ENCODE results near the gene ADM5.
A peak's percentile ranks its signal among the peaks of the same experiment; 100 is the strongest.

Gene ADM5, protein sequence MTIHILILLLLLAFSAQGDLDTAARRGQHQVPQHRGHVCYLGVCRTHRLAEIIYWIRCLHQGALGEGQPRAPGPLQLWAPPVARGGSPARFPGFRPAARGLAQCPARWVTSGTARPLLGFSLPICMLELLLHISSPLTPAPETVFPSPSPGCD

DNA sequence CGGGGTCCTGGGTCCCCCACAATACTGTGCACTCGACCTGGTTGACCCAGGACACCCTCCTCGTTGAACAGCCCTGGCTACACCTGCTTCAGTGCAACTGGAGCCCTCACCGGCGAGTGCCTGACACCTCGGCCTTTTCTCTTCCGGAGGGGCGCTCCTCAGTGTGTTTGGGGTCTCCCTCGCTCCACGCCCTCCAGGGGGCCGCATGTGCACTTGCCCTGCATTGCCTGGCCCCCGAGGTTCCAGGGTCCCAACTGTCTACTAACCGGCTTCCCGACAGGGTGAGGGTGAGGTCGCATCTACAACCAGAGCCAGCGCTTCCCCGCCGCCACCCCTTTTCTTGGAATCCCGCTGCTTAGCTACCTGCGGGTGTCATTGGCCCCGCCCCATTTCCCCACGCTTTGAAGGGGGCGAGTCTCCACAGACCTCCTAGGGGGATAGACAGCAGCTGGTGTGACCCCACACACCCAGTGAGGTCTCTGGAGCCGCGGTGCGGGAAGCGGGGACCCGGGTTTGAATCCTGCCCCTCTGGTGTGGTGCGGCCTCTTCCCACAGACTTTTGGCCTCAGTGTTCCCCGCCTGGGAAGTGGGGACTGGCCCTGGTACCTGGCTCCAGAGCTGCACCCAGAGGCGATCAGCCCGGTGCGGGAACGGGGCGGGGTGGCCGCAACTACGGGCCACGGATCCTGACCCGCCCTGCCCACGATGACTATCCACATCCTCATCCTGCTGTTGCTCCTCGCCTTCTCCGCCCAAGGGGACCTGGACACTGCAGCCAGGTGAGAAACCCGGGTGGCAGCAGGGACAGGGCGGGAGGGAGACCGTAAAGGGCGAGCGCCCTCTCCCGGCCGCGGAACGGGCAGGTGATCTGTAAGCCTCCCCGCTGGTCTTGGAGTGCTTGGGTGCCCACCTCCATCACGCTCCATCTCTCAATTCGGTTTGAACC is at the start of gene ADM5:
TSS of gene ADM5 (plus strand) at position 462 of the 946 bp plus-strand sequence. CDS start at position 706, 244 bp downstream.
- peak in 1 of 2 donors; percentile 44 for DNase-seq (ENCODE audit: low read depth in 2 of 2)

DNA sequence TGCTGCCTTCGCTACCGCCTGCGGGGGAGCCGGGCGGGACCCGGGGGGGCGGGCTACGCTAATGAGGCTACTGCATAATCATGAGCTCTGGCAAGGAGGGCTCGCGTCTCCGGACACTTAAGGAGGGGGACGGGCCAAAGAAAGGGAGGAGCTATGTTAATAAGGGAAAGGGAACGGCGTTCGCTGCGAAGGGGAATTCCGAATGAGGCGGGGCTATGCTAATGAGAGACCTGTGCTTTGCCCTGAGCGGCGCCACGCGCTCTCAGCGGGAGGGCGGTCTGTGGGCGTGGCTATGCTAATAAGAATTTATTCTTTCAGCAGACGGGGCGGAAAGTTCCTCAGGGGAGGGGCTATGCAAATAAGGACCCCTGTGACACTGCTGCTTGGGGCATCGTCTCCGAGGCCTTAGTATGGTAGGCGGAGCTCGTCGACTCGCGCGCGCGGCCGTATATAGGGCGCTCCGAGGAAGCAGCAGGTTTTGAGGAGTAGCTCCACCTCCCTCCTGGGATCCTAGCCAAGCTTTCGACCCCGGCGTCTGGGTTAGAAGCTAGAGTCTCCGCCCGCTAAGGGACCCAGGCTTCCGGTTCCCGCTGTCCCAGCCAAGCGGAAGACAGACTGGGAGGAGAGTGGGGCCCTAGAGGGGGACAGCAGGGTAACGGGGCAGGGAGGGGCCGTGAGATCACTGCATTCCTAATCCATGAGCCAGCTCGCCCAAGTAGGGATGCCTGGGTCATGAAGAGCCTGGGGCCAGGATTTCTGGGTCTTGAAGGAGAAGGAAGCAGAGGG is 49.1 kb upstream of the ADM5 start, which contains the start of gene RRAS:
TSS of gene RRAS (minus strand) at position 31 of the 786 bp plus-strand sequence. CDS start 45 bp downstream, outside the sequence.
- DNase-seq (ENCODE audit: low read depth in 2 of 2) = peak; percentile 99 to 100

DNA sequence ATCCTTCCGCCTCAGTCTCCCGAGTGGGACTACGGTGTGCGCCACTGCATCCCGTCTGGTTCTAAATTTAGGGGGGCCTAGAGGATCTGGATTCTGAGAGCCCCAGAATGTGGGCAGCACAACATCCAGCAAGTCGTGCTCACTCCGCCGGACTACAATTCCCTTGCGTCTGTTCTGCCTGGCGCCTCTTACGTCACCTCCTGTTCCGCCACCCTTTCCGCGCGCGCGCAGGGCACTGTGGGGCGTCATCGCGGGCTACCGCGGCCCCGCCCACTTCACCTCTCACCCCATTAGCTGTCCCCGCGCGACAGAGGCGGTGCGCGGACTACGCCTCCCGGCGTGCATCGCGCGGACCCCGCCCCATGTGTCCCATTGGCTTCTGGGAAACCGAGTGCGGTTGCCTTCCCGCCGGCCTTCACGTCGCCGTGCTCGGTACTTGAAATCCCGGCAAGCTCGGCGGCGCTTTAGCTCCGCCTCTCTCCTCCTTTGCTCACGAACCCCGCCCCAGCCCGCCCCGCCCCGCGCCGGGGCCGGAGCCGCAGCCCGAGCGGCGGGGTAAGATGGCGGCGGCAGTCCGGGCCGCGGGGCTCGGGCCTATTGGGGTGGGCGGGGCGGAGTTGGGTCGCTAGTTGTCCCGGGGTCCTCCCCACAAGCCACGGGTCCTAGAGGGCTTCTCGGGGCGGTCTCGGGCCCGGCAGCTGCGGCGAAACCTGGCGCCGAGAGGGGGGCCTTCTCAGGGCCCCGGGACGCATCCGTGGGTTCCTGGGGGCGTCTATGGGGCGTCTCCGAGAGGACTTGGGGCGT is 47.5 kb upstream of the ADM5 start, which contains the start of gene SCAF1:
TSS of gene SCAF1 (plus strand) at position 522 of the 804 bp plus-strand sequence. CDS start 2,818 bp downstream, outside the sequence.
- peak; percentile 97 to 99 for DNase-seq (ENCODE audit: low read depth in 2 of 2)

DNA sequence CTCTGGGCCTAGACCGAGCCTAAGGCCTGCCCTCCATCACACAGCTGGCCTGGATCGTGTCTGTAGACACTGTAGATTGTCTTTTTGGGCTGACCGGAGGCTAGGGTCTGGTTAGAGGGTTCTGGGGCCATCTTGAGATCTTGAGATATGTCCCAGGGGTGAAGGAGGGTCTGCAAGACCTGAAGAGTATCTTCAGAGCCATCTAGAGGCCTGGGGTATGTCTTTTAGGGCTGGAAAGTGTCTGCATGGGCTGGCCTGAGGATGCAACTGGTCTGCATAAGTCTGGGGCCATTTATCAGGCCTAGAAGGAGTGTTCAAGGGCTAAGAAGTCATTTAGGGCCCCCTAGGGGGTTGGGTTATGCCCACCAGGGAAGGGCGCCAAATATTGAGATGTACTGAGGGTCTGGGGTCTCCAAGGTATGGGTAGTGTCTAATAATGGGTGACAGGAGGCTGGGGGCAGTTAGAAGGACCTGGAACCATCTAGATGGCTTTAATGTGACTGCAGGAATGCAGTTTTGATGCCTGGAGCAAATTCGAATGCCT is 46.8 kb upstream of the ADM5 start:
- no peak for DNase-seq (ENCODE audit: low read depth in 2 of 2)

DNA sequence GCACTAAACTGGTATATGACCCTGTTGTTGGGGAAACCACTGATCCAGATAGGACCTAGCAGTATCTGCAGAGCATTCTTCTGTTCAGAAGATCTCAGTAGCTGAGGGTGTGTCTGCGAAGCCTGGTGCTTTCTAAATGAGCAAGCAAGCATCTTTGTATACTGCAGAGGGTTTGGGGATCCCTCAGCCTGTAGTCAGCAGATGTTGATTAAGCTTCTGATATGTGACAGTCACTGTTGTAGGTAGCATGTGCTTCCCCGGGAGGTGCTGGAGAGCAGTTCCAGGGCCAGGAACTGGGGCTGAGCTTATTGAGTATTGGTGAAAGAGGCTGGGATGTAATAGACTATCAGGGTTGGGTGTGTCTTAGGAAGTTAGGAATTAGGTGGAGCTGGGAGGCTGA is 45.9 kb upstream of the ADM5 start:
- DNase-seq (ENCODE audit: low read depth in 2 of 2) = no peak

DNA sequence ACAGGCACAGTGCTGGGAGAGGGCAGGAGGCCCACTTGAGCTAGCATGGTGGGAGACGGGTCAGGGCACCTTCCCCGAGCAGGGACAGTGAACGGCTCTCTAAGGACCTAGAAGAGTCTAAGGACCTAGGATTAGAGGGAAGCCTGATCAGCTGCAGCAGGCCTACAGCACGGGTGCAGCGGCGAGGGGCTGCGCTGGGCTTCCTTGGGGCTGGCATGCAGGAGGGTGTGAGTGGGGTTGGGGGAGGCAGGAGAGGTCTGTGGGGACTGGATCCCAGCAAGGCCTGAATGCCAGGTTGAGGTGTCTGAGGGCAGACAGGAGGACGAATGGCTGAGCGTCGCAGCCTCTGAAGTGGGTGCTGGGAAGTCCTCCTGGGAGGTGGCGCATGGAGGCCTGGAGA is 43.8 kb upstream of the ADM5 start:
- DNase-seq (ENCODE audit: low read depth in 2 of 2) = no peak

DNA sequence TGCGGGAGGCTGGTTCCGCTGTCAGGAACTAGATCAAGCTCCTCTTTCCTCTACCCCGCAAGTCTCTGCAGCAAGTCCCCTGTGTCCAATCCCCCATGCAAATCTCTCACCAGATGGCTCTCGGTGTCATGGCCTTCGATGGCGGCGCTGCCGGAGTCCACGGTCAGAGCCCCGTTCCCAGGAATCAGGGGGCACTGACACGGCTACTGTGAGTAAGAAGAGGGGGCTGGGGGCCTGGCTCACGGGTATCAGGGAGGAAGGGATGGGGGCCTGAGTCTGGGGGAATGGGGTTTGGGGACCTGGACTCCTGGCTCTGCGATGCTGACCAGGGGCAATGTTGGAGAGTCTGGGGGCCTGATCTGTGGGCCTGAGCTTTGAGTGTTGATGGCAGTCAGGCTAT is 43.4 kb upstream of the ADM5 start:
- DNase-seq (ENCODE audit: low read depth in 2 of 2) = no peak

DNA sequence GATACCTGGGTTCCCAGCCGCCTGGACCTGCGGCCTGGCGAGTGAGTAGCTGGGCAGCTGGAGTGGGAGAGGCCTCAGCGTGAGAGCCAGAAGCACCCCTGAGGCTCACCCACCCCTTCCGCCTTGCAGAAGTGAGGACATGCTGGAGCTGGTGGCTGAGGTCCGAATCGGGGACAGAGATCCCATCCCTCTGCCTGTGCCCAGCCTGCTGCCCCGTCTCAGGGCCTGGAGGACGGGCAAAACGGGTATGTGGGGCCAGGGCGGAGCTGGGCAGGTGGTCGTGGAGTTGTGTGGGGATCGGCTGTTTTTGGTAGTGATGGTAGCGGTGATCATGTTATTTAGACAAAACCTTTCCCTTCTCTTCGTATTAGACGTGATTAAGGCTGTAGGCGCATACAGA is 42.8 kb upstream of the ADM5 start:
- no peak for DNase-seq (ENCODE audit: low read depth in 2 of 2)

DNA sequence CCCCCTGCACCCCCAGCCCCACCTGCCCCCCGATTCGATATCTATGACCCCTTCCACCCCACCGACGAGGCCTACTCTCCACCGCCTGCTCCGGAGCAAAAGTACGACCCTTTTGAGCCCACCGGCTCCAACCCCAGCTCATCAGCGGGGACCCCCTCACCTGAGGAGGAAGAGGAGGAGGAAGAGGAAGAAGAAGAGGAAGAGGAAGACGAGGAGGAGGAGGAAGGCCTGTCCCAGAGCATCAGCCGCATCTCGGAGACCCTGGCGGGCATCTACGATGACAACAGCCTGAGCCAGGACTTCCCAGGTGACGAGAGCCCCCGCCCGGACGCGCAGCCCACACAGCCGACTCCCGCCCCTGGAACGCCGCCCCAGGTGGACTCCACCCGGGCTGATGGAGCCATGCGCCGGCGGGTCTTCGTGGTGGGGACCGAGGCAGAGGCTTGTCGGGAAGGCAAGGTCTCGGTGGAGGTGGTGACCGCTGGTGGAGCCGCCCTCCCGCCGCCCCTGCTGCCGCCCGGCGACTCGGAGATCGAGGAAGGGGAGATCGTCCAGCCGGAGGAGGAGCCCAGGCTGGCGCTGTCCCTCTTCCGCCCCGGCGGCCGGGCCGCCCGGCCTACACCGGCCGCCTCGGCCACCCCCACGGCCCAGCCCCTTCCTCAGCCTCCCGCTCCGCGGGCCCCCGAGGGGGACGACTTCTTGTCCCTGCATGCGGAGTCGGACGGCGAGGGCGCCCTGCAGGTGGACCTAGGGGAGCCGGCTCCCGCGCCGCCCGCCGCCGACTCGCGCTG is 38.2 kb upstream of the ADM5 start:
- DNase-seq (ENCODE audit: low read depth in 2 of 2) = no peak

DNA sequence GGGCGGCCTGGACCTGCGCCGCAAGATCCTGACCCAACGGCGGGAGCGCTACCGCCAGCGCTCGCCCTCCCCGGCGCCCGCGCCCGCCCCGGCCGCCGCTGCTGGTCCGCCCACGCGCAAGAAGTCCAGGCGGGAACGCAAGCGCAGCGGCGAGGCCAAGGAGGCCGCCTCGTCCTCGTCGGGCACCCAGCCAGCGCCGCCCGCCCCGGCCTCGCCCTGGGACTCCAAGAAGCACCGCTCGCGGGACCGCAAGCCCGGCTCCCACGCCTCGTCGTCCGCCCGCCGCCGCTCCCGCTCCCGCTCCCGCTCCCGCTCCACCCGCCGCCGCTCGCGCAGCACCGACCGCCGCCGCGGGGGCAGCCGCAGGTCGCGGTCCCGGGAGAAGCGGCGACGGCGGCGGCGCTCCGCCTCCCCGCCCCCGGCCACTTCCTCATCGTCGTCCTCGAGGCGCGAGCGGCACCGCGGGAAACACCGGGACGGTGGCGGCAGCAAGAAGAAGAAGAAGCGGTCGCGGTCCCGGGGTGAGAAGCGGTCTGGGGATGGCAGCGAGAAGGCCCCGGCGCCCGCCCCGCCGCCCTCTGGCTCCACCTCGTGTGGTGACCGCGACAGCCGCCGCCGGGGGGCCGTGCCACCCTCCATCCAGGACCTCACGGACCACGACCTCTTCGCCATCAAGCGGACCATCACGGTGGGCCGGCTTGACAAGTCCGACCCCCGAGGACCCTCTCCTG is 37.4 kb upstream of the ADM5 start:
- DNase-seq (ENCODE audit: low read depth in 2 of 2) = no peak

DNA sequence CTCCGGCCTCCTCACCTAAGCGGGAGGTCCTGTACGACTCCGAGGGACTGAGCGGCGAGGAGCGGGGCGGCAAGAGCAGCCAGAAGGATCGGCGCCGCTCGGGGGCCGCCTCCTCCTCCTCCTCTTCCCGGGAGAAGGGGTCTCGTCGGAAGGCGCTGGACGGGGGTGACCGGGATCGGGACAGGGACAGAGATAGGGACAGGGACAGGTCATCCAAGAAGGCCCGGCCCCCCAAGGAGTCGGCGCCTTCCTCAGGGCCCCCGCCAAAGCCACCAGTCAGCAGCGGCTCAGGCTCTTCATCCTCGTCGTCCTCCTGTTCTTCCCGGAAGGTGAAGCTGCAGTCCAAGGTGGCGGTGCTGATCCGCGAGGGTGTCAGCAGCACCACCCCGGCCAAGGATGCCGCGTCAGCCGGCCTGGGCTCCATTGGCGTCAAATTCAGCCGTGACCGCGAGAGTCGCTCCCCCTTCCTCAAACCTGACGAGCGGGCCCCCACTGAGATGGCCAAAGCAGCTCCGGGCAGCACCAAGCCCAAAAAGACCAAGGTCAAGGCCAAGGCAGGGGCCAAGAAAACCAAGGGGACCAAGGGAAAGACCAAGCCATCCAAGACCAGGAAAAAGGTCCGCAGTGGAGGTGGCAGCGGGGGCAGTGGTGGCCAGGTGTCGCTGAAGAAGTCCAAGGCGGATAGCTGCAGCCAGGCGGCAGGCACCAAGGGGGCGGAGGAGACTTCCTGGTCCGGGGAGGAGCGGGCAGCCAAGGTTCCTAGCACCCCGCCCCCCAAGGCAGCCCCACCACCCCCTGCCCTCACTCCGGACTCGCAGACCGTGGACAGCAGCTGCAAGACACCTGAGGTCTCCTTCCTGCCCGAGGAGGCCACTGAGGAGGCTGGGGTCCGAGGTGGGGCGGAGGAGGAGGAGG is 36.6 kb upstream of the ADM5 start:
- no peak for DNase-seq (ENCODE audit: low read depth in 2 of 2)

DNA sequence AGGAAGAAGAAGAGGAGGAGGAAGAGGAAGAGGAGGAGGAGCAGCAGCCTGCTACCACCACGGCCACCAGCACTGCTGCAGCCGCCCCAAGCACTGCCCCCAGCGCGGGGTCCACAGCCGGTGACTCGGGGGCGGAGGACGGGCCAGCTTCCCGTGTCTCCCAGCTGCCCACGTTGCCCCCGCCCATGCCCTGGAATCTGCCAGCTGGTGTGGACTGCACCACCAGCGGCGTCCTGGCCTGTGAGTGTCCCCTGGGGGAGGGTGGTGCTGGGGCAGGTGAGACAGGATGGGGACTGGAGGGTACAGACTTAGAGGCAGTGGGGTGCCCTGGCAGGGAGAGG is 36.0 kb upstream of the ADM5 start:
- no peak for DNase-seq (ENCODE audit: low read depth in 2 of 2)

DNA sequence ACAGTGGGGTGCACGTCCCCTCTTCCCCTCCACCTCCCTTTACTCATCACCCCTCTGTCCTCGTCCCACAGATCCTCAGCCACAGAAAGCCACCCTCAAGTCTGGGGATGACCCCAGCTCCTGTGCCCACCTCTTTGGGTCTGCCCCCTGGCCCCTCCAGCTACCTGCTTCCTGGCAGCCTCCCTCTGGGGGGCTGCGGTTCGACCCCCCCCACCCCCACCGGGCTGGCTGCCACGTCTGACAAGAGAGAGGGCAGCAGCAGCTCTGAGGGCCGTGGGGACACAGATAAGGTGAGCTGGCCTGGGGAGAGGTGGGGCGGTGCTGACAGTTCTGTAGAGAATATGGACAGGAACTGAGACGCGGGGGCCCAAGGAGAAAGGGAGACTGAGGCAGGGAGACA is 34.8 kb upstream of the ADM5 start:
- DNase-seq (ENCODE audit: low read depth in 2 of 2) = no peak

DNA sequence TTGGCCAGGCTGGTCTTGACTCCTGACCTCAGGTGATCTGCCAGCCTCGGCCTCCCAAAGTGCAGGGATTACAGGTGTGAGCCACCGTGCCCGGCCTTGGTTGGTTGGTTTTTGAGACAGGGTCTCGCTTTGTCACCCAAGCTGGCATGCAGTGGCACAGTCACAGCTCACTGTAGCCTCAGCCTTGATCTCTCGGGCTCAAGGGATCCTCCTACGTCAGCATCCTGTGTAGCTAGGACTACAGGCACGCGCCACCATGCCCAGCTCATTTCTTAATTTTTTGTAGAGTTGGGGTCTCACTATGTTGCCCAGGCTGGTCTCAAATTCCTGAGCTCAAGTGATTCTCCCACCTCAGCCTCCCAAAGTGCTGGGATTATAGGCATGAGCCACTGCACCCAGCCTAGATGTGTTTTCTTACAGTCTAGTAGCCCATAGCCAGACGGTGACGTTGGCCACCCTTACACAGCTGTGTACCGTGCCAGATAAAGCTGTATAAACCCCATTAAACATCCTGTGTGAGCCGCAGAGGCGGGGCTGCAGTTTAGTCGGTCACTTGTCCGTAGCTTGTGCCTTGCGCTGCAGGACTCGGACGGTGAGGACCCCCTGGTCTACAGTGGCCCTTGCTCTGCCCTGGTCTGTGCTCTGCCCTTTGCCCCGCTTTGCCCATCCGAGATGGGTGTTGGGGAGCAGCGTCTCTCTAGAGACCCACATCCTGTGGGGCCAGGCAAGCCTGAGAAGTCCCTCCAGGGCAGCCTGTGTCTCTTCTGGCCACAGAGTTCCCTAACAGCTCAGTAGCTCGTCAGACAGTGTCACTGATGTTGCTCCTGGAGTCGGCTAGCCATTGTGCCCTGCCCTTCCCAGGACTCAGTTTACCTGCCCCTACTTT is 33.6 kb upstream of the ADM5 start:
- no peak for DNase-seq (ENCODE audit: low read depth in 2 of 2)

DNA sequence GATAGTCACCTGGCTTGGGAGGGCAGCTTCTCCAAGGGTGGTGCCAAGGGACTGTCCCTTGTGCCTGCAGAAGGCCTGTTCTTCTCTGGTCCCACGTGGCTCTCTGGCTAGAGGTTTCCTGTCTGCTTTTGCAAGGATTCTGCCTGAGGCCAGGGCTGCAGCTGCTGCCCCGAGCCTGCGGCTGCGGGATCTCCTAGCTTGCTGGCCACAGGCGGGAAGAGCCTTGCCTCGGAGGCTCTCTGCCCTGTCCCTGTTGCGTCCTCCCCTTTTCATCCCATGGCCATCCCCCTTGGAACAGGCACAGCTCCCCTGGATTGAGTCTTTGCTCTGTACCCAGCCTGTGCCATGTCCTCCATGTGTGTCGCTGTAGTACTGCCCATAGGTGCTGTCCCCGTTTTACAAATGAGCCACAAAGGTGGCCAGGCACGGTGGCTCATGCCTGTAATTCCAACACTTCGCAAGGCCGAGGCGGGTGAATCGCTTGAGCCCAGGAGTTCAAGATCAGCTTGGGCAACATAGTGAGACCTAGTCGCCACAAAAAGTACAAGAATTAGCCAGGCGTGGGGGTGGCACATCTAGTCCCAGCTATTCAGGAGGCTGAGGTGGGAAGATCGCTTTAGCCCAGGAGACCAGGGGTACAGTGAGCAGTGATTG is 32.8 kb upstream of the ADM5 start:
- DNase-seq (ENCODE audit: low read depth in 2 of 2) = no peak

DNA sequence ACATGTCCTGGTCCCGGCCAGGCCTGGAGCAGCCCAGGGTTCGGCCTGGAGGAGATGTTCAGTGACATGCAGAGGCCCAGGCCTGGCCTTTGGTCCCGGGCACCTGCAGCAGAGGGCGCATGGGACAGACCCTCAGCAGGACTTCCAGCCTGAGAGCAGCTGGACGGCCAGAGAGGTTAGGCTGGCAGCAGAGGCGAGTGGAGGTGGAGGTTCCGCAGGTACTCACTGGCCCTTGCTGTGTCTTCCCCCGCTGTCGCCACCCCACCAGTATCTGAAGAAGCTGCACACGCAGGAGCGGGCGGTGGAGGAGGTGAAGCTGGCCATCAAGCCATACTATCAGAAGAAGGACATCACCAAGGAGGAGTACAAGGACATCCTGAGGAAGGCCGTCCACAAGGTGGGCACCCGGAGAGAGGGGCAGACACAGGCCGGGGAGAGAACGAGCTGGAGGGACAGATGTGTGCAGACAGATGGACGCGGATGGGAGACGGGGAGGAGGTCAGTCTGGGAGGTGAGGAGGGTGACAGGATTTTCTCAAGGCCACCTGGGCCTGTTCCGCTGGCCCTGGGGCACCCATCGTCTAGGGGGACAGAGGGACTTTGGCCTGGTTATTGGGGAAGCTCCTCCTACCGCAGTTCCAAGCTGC is 31.8 kb upstream of the ADM5 start:
- no peak for DNase-seq (ENCODE audit: low read depth in 2 of 2)

DNA sequence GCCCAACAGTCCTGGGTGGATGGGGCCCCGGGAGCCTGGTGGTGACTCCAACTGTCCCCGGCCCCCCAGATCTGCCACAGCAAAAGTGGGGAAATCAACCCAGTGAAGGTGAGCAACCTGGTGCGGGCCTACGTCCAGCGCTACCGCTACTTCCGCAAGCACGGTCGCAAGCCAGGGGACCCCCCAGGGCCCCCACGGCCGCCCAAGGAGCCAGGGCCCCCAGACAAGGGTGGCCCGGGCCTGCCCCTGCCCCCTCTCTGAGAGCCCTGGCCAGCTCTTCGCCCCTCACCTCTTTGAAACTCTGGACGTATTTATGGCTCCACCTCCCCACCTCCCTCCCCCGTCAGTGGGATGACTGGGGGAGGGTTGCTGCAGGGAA is 31.3 kb upstream of the ADM5 start:
- DNase-seq (ENCODE audit: low read depth in 2 of 2) = no peak

Data from stimulated activated CD4-positive, alpha-beta T cell treated with anti-CD3 and anti-CD28 coated beads, Interleukin-4, amount 100 ng/mL, for 48 hours (primary cell).